PFSK-1 (cell line): ENCODE data around the gene OR52L1.

ENCODE experiments used
- FOXP2 ChIP-seq: optimal IDR thresholded peaks from 2 replicates; pipeline ENCODE3; 2011; ENCODE audit warnings: borderline replicate concordance, control low read depth, inconsistent platforms; ENCODE audit not compliant: insufficient read depth; ENCODE audit errors: extremely low read length, extremely low read depth
- POLR2AphosphoS5 ChIP-seq: IDR thresholded peaks from 2 replicates; pipeline ENCODE4 v1.6.1; 2012; ENCODE audit warnings: low read depth, mild to moderate bottlenecking, control low read depth, low read length, moderate library complexity
- REST ChIP-seq, 2 experiments: IDR thresholded peaks; 2 replicates each; pipeline versions ENCODE4 v1.6.1 to v1.8.0; 2011 to 2012; ENCODE audit warnings: low read depth in 2 of 2, low read length in 2 of 2, control low read depth in 1 of 2, inconsistent platforms in 1 of 2, mild to moderate bottlenecking in 1 of 2, moderate library complexity in 1 of 2; ENCODE audit not compliant: insufficient read depth in 1 of 2
- SIN3A ChIP-seq: IDR thresholded peaks from 2 replicates; pipeline ENCODE4 v1.6.1; 2012; ENCODE audit warnings: mild to moderate bottlenecking, low read length, moderate library complexity, borderline replicate concordance; ENCODE audit not compliant: insufficient read depth
- TAF1 ChIP-seq: IDR thresholded peaks from 2 replicates; pipeline ENCODE4 v1.6.1; 2012; ENCODE audit warnings: low read length, control low read depth, borderline replicate concordance; ENCODE audit not compliant: insufficient read depth

OR52L1 gene

GRCh38 chr11:5937868-5938602, 48.8 kb downstream of the OR52L1 start:
- TF ChIP-seq FOXP2 (no peak), TAF1 (no peak), POLR2AphosphoS5 (no peak), REST (IDR thresholded peaks at IDR 0.05; ENCODE audit: insufficient read depth in 1 of 2, low read depth in 2 of 2, low read length in 2 of 2) (no peak), SIN3A (no peak)
